ENCODE measurements around the gene CTNNBL1.

CTNNBL1 gene

GRCh38 chr20:37723668-37724067 is 29.8 kb downstream of the CTNNBL1 start:
- Histone ChIP-seq H3K4me3 (replicated peaks; ENCODE audit: insufficient read depth, low read length) (no peak overlapping the region), H3K27me3 (ENCODE audit: insufficient read depth, poor library complexity, severe bottlenecking) (no peaks in the 10 kb centered on the region), H3K27ac (replicated peaks) (no peak overlapping the region)
- no peak for TF ChIP-seq SPI1 (IDR thresholded peaks at IDR 0.05; ENCODE audit: borderline replicate concordance, low read depth)
- no peak for TF ChIP-seq GABPA (IDR thresholded peaks at IDR 0.05; ENCODE audit: low read depth)
- no peak for TF ChIP-seq POLR2AphosphoS5 (IDR thresholded peaks at IDR 0.05; ENCODE audit: low read depth)
- no peak for TF ChIP-seq REST (IDR thresholded peaks at IDR 0.05; ENCODE audit: insufficient replicate concordance, low read depth)
- TF ChIP-seq CTCF (IDR thresholded peaks at IDR 0.05; ENCODE audit: insufficient read depth, low read length) = no peak
- DNase-seq (ENCODE audit: low read depth in 1 of 2, low spot score in 1 of 2) = no peak

GRCh38 chr20:37725165-37725564 is 31.3 kb downstream of the CTNNBL1 start:
- TF ChIP-seq REST (IDR thresholded peaks at IDR 0.05; ENCODE audit: insufficient replicate concordance, low read depth) (no peak), GABPA (IDR thresholded peaks at IDR 0.05; ENCODE audit: low read depth) (no peak), CTCF (IDR thresholded peaks at IDR 0.05; ENCODE audit: insufficient read depth, low read length) (no peak), POLR2AphosphoS5 (IDR thresholded peaks at IDR 0.05; ENCODE audit: low read depth) (no peak)
- H3K4me3 ChIP-seq (replicated peaks; ENCODE audit: insufficient read depth, low read length) = no peak overlapping the region
- no peak overlapping the region for H3K27ac ChIP-seq (replicated peaks)
- no peak for DNase-seq (ENCODE audit: low read depth in 1 of 2, low spot score in 1 of 2)
- H3K27me3 ChIP-seq (ENCODE audit: insufficient read depth, poor library complexity, severe bottlenecking) = no peaks in the 10 kb centered on the region

- Histone ChIP-seq H3K4me3 (replicated peaks; ENCODE audit: insufficient read depth, low read length) (no peak overlapping the region), H3K27me3 (ENCODE audit: insufficient read depth, poor library complexity, severe bottlenecking) (no peaks in the 10 kb centered on the region), H3K27ac (replicated peaks) (no peak overlapping the region)
- DNase-seq (ENCODE audit: low read depth in 1 of 2, low spot score in 1 of 2) = no peak
- TF ChIP-seq REST (IDR thresholded peaks at IDR 0.05; ENCODE audit: insufficient replicate concordance, low read depth) (no peak), POLR2AphosphoS5 (IDR thresholded peaks at IDR 0.05; ENCODE audit: low read depth) (no peak), SPI1 (IDR thresholded peaks at IDR 0.05; ENCODE audit: borderline replicate concordance, low read depth) (no peak), GABPA (IDR thresholded peaks at IDR 0.05; ENCODE audit: low read depth) (no peak), CTCF (IDR thresholded peaks at IDR 0.05; ENCODE audit: insufficient read depth, low read length) (no peak)
Observed at GRCh38 chr20:37725855-37726254, 32.0 kb downstream of the CTNNBL1 start.
